Measurements from ENCODE around the gene MOB3B.

Gene MOB3B

DNA sequence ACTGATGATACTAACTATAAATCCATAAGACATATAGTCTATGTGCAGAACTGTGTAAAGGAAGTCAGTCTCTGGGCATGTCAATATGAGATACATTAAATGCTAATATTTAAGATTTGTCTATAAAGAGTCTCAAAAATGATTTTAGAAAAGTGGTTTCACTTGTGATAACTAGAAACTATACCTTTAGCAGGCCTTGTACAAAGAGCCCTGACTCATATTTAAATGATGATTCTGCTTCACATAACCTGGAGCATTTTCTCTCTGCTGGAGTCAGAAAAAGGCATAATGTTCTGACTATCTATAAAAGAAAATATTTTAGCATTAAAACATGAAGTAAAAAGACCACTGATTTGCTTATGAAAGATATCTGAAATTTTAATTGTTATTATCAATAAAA is 28.7 kb upstream of the MOB3B start:
- no peak for TF ChIP-seq POLR2A (IDR thresholded peaks at IDR 0.05; ENCODE audit: low read depth, low read length)
- FAIRE-seq (no peak), DNase-seq (ENCODE audit: insufficient read length, low spot score) (no peak)

DNA sequence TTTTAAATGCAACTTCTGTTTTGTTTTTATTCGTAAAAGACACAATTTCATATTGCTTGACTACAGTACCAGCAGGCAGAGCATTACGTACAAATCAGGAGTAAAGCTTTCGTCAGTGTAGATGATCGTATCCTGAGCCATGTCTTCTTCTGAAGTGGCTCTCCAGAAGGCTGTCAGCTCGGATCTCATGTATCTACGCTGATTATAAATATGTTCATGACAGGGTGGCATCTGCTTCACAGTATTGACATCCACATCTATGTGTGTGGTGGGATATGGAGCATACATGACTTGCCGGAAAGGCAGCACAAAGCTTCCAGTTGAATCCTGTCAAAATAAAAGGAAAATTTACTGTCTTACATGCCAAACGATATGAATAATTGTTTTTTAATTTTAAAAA is 26.9 kb upstream of the MOB3B start:
- DNase-seq (ENCODE audit: insufficient read length, low spot score), result no peak
- no peak for TF ChIP-seq POLR2A (IDR thresholded peaks at IDR 0.05; ENCODE audit: low read depth, low read length)
- FAIRE-seq, result peak; percentile 41

DNA sequence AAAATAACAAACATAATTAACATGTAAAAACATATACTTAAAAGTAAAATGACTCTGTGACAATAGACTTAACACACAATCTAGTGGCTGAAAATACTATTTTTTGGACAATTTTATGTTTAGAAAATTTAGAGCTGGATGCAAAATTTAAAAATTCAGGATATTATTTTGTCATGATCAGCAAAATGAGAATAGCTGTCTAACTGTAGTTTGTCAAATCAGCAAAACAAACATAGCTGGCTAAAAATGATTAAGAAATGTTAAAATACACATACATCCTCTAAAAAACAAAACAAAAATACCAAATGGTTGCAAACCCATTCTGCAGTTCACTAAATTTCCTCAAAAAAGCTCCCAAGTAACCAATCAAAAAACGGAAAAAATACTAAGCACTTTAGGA is 25.1 kb upstream of the MOB3B start:
- no peak for TF ChIP-seq POLR2A (IDR thresholded peaks at IDR 0.05; ENCODE audit: low read depth, low read length)
- DNase-seq (ENCODE audit: insufficient read length, low spot score), result no peak
- FAIRE-seq, result peak; percentile 30

DNA sequence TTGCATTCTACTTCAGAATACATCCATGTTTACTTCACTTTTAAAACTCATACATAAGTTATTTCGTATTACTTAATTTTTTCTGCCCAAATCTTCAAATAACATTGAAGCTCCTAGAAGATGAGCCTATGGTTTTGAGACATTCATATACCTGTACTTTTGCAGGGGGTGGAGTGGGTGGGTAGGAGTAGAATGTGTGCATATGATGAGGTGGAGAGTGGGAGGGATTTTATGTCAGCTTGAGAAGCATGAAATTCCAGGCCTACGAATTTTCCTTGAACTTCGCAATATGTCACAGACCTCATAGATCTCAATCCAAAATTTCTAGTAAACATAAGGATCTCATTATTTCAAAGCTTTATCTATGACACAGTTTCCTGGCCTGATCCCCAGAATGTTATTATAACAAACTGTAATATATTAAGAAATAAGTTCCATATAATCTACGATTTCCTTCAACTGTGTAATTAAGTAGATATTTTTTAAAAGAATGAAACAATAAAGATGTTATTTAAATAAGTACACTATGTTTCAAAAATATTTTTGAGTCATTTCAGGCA is 19.7 kb upstream of the MOB3B start:
- no peak for FAIRE-seq
- TF ChIP-seq POLR2A (IDR thresholded peaks at IDR 0.05; ENCODE audit: low read depth, low read length), result no peak
- no peak for DNase-seq (ENCODE audit: insufficient read length, low spot score)

DNA sequence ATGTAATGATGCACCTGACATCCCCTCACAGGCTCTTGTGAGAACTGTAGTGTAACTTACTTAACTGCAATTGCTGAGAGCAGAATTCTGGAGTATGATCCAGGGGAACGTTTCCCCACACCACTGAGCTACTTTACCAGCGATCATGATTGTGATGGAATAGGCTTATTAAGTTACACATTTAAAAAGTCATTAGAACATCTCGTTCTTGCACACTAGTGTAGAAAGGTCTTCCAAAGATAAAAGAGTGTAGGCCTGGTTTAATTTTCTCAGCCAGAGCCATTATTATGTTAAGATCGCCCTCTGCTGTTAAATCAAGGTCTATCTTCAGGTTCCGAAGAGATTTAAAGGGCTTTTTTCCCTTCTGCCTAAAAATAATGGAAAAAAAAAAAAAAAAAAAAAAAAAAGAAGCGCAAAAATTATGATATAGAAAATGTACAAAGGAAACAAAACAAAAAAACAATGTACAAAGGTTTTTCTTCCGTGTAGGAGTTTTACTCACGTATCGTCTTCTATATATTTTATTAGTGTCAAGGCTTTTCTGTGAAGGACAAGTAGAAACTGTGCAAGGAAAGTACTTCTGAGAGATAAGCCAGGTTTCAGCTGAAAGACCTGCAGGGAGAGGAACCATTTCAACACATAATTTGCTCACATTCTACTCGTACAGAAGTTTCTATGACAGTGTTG is 18.6 kb upstream of the MOB3B start:
- DNase-seq (ENCODE audit: insufficient read length, low spot score) (no peak), FAIRE-seq (peak; percentile 57)
- TF ChIP-seq POLR2A (IDR thresholded peaks at IDR 0.05; ENCODE audit: low read depth, low read length), result no peak

DNA sequence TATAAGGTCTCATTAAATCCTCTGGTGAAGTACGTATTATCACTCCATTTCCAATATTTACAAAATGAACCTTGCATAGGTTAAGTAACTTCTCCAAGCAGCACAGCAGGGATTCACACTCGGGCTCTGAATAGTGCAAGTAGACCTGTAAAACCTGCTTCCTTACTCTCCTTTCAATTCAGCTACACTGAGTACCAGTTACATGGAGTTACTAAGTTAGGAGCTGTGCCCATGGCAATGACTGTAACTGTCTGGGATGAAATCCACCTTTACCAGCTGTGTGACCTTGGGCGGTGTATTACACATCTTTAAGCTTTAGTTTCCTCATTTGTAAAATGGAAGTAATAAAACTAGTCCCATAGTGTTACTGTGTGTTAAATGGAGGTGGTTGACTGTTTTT is 15.9 kb upstream of the MOB3B start:
- TF ChIP-seq POLR2A (IDR thresholded peaks at IDR 0.05; ENCODE audit: low read depth, low read length), result no peak
- DNase-seq (ENCODE audit: insufficient read length, low spot score) (no peak), FAIRE-seq (no peak)

DNA sequence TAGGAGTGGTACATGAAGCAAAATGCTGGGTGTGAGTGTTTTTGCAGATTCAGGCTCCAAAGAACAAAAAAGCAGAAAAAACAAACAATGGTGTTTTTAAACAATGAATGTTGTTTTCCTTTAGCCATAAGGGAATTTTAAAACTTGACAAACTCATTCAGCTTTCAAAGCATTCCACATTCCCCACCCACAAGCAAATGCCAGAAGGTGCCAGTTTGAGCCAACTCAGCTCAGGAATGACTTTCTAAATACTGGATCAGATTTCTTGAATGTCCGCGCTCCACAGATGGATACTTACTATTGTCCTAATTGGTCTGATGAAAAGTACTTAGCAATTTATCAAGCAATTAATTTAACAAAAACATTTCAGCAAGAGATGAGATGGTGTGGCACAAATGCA is 12.9 kb upstream of the MOB3B start:
- no peak for TF ChIP-seq POLR2A (IDR thresholded peaks at IDR 0.05; ENCODE audit: low read depth, low read length)
- no peak for DNase-seq (ENCODE audit: insufficient read length, low spot score)
- no peak for FAIRE-seq

DNA sequence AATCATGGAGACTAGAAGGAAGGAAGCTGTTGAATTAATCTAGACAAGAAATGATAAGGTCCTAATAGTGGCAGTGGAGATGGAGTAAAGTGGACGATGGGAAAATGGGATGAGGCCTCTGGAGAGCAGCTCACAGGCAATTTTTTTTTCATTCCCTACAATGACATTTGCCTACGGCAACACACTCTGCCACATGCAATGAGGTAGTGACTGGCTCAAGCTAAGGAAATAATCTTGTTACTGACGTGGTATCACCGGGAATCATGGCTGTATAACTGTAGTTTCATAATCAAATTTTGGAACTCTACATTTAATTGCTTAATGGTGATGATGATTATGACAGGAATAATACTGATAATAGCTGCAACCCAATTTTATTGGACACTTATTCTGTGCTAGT is 12.1 kb upstream of the MOB3B start:
- FAIRE-seq (no peak), DNase-seq (ENCODE audit: insufficient read length, low spot score) (no peak)
- no peak for TF ChIP-seq POLR2A (IDR thresholded peaks at IDR 0.05; ENCODE audit: low read depth, low read length)

DNA sequence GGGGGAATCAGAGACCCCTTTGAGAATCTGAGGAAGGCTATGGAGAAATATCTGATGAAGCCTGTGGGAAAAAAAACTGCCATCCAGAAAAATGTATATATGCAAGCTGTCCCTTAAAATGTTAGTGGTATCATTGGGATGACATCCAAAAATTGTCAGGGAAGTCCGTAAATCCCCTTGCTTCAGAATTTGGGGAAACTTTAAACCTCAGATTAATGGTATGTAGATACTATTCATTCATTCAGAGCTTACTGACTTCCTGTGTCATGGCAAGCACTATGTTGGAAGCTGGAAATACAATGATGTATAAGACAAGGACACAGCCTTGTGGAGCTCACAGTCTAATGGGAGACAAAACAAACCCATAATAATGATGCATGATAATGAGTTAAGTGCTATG is 10.9 kb upstream of the MOB3B start:
- TF ChIP-seq POLR2A (IDR thresholded peaks at IDR 0.05; ENCODE audit: low read depth, low read length), result no peak
- DNase-seq (ENCODE audit: insufficient read length, low spot score), result no peak
- no peak for FAIRE-seq

DNA sequence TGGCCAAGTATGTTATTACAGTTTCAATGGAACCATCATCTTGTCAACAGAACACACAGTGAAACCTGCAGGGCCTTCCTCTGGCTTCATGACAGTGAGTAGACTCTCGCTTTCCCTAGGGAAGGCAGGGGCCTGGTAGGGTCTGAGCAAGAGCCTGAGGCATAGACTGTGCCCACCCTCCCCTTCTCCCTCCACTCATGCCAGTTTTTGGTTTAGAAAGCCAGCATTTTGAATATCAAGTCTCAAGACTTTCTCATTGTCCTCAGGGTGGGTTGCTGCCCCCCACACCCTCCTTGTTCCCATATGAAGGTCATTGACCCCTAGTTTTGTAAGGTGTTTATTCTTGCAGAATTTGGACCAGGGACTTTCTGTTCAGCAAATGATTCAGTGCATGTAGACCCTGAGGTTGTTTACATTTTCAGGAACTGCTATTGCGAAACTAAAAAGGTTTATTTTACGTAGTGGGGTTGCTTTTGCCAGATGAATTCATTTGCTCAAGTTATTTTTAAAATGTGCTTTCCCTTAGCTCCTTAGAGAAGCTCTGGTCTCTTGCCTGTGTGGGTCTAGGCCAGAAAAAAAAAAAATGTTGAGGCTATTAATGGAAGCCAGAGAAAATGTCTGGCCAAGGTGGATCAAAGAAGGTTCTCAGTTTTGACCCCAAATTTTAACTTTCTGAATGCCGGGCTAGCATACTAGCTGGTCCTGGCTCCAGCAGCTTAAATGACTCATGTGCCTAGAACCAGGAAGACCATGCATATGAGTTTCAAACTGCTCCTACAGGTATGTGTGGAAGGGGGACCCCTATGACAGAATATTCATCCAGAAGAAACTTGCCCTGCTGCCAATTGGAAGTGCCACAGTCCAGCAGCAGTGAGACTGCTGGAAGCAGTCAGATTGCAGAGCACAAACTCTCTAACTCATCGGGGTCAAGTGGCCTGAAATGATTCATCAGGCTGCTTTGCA is 10.1 kb upstream of the MOB3B start:
- TF ChIP-seq POLR2A (IDR thresholded peaks at IDR 0.05; ENCODE audit: low read depth, low read length), result no peak
- DNase-seq (ENCODE audit: insufficient read length, low spot score) (no peak), FAIRE-seq (no peak)

DNA sequence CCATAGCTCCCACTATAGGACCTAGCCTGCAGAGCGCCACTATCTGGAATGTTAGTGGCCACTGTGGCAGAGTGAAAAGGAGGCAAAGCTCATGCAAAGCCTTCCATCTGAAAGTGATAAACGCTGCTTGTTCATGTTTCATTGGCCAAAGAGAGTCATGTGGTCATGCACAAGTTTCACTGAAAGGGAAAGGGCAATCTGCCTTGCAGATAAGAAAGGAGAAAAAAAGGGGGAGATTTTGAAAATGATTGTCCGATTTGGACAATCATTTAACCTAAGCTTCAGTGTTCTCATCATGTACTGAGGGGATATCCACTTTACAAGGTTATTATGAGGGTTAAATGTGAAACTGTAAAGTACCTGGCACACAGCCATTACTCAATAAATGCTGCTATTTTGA is 9.0 kb upstream of the MOB3B start:
- FAIRE-seq (no peak), DNase-seq (ENCODE audit: insufficient read length, low spot score) (no peak)
- no peak for TF ChIP-seq POLR2A (IDR thresholded peaks at IDR 0.05; ENCODE audit: low read depth, low read length)

DNA sequence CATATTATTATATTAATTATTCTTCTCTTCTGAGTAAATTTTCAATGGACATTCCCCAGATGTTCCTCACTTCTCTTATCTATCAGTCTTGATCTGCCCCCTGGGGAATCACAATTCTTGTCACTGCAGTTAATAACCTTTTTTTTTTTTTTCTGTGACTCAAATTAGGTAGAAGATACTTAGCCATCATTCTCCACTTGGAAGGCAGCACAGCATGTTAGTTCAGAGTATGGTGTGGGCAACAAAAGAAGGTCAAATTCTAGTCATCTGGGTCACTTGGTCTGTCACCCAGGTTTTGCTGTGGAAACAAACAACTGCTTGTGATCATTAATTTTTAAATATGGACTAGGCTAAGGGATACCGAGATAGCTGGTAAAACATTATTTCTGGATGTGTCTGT is 8.1 kb upstream of the MOB3B start:
- FAIRE-seq (no peak), DNase-seq (ENCODE audit: insufficient read length, low spot score) (no peak)
- TF ChIP-seq POLR2A (IDR thresholded peaks at IDR 0.05; ENCODE audit: low read depth, low read length), result no peak

DNA sequence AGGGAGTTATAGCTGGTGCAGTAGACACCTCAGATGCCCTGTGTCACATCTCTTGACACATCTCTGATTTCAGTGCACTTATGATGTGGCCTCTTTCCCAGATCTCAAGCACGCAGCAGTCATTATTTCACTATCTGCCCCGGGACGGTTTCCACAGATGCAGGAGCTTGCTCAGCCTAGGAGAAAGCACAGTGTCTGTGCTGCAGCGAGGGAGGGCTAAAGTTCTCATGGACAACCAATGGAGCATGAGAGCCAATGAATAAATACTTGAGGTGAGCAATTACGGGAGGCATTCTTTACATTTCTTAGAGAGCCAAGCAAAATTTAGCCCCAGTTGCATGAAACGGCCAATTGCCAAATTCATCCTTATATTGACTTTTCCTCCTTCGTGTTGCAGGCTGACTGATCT is 7.4 kb upstream of the MOB3B start:
- FAIRE-seq (no peak), DNase-seq (ENCODE audit: insufficient read length, low spot score) (no peak)
- no peak for TF ChIP-seq POLR2A (IDR thresholded peaks at IDR 0.05; ENCODE audit: low read depth, low read length)

DNA sequence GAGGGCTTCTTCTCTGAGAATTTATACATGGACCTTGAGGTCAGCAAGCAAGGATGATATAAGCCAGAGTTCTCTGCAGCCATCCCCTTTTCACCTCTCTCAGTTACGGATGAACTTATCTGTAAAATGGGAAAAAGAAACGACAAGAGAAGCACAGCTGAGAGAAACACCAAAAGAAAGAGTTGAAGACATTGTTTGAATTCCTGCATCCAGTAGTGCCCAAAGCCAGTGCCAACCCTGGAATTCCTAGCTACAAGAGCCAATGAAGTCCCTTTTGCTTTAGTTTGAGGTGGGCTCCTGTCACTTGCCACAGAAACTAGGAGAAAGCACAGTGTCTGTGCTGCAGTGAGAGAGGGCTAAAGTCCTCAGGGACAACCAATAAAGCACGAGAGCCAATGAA is 6.6 kb upstream of the MOB3B start:
- FAIRE-seq (no peak), DNase-seq (ENCODE audit: insufficient read length, low spot score) (no peak)
- TF ChIP-seq POLR2A (IDR thresholded peaks at IDR 0.05; ENCODE audit: low read depth, low read length), result no peak
